ENCODE results near the gene BRI3.

The BRI3 gene

DNA sequence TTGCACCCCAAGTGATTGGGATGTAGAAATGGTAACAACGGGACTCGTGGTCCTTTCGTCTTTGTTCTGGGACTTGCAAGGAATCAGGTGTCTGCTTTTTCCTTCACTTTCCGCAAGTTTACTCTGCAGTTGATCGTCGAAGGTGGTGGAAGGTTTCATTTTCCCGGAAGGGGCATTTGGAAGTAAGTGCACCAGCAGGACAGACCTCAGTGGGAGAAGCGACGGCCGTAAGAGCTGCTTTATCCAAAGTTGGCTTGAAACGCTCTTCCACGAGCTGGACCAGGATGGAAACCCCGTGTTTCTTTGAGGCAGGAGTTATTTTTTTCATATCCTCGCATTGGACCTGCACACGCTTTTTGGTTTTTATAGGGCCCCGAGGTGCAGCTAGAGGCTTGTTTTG is 1.2 kb downstream of the BRI3 start:
- Histone ChIP-seq H2AK5ac (ENCODE audit: low read length) (peak overlapping the region; percentile 97), H3K23ac (ENCODE audit: low read length) (no peak overlapping the region), H3K27ac (ENCODE audit: low read depth, low read length) (peak overlapping the region; percentile 86), H3K79me2 (ENCODE audit: control insufficient read depth, insufficient read depth, low read length, poor library complexity) (peaks cover 54% of the 10 kb centered on the region), H3K4me2 (ENCODE audit: low read length) (peak overlapping the region; percentile 88), H3K27me3 (ENCODE audit: insufficient read depth, low read length) (no peaks in the 10 kb centered on the region), H3K4me3 (ENCODE audit: low read depth, low read length) (peak overlapping the region; percentile 79), H4K91ac (ENCODE audit: low read depth, low read length) (peak overlapping the region; percentile 59), H3K4ac (ENCODE audit: low read depth, low read length) (peak overlapping the region; percentile 88), H2BK120ac (ENCODE audit: insufficient read depth, low read length, poor library complexity) (peak overlapping the region; percentile 80), H2BK12ac (ENCODE audit: low read length) (no peak overlapping the region), H2AFZ (ENCODE audit: insufficient read depth, low read length, poor library complexity) (no peak overlapping the region), H3K9me3 (ENCODE audit: insufficient read depth, low read depth, low read length) (no peaks in the 10 kb centered on the region), H3K9ac (ENCODE audit: low read length) (peak overlapping the region; percentile 62), H3K79me1 (ENCODE audit: low read length) (peaks cover 49% of the 10 kb centered on the region), H2BK5ac (ENCODE audit: low read depth, low read length, poor library complexity) (peak overlapping the region; percentile 89), H3K14ac (ENCODE audit: low read length) (peak overlapping the region; percentile 93), H4K8ac (ENCODE audit: low read depth, low read length) (no peak overlapping the region), H3K36me3 (ENCODE audit: control insufficient read depth in 1 of 2, insufficient read depth in 2 of 2, low read length in 2 of 2) (peaks cover 15 to 27% of the 10 kb centered on the region in 2 experiments), H4K12ac (ENCODE audit: low read depth, low read length) (peak overlapping the region; percentile 10), H3K4me1 (ENCODE audit: control insufficient read depth in 1 of 2, insufficient read depth in 2 of 2, low read length in 2 of 2) (peaks cover 47 to 55% of the 10 kb centered on the region in 2 experiments), H3K18ac (ENCODE audit: low read length) (peak overlapping the region; percentile 87)
- WGBS (ENCODE audit: extremely low coverage, insufficient coverage, insufficient read length) = no CpG with 5 or more reads among the region's 16 CpGs
- DNase-seq = no peak

DNA sequence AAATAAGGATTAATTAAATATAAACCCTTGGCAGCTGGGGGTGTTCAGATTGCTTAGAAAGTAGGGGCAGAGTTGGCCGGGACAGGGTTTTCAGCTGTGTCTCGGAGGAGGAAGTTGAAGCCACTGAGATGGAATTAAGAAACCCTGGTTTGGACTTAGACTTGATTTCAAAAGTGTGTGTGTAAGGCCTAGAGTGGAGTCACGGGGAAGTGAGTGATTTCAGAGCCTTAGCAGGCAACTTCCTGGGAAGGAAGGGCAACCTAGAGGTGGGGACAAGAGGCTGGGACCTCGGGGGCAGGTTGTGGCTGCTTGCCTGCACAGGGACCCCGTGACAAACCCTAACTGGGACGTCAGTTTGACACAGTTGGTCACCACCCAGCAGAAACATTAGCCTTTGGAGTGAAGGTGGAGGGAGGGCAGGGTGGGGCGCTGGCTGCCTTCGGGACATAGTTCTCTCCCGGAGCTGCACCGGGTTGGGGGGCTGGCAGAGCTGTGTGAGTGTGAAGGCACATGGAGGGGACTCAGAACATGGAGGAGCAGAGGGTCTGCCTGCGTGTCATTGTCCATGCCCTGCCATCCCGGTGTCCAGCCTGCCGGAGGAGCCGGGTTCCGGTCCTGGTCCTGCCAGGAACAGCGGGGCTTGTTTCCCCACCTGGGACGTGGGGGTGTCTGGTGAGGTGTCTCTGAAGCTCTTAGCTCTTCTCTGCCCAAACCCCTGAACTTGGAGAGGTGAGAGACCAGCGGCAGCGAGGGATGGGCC is 1.8 kb downstream of the BRI3 start:
- H4K91ac ChIP-seq (ENCODE audit: low read depth, low read length) = peak overlapping the region; percentile 41
- H3K4me3 ChIP-seq (ENCODE audit: low read depth, low read length) = peak overlapping the region; percentile 44
- H3K27ac ChIP-seq (ENCODE audit: low read depth, low read length) = peak overlapping the region; percentile 86
- H3K9me3 ChIP-seq (ENCODE audit: insufficient read depth, low read depth, low read length) = no peaks in the 10 kb centered on the region
- peak overlapping the region; percentile 88 for H3K4me2 ChIP-seq (ENCODE audit: low read length)
- H3K14ac ChIP-seq (ENCODE audit: low read length) = peak overlapping the region; percentile 81
- H3K18ac ChIP-seq (ENCODE audit: low read length) = peak overlapping the region; percentile 71
- H4K8ac ChIP-seq (ENCODE audit: low read depth, low read length) = peak overlapping the region; percentile 62
- peaks cover 55% of the 10 kb centered on the region for H3K79me2 ChIP-seq (ENCODE audit: control insufficient read depth, insufficient read depth, low read length, poor library complexity)
- DNase-seq = peak in 1 of 2 donors; percentile 55
- peak overlapping the region; percentile 87 for H2AK5ac ChIP-seq (ENCODE audit: low read length)
- WGBS (ENCODE audit: extremely low coverage, insufficient coverage, insufficient read length) = no CpG with 5 or more reads among the region's 19 CpGs
- peak overlapping the region; percentile 31 for H4K12ac ChIP-seq (ENCODE audit: low read depth, low read length)
- H3K79me1 ChIP-seq (ENCODE audit: low read length) = peaks cover 50% of the 10 kb centered on the region
- peak overlapping the region; percentile 59 for H3K9ac ChIP-seq (ENCODE audit: low read length)
- no peak overlapping the region for H3K23ac ChIP-seq (ENCODE audit: low read length)
- peak overlapping the region; percentile 6 for H2BK12ac ChIP-seq (ENCODE audit: low read length)
- H3K4me1 ChIP-seq (ENCODE audit: control insufficient read depth in 1 of 2, insufficient read depth in 2 of 2, low read length in 2 of 2) = peaks cover 47 to 61% of the 10 kb centered on the region in 2 experiments
- H3K4ac ChIP-seq (ENCODE audit: low read depth, low read length) = peak overlapping the region; percentile 88
- peak overlapping the region; percentile 0 for H2BK120ac ChIP-seq (ENCODE audit: insufficient read depth, low read length, poor library complexity)
- H3K27me3 ChIP-seq (ENCODE audit: insufficient read depth, low read length) = no peaks in the 10 kb centered on the region
- peak overlapping the region; percentile 65 for H2BK5ac ChIP-seq (ENCODE audit: low read depth, low read length, poor library complexity)
- peaks cover 21 to 33% of the 10 kb centered on the region in 2 experiments for H3K36me3 ChIP-seq (ENCODE audit: control insufficient read depth in 1 of 2, insufficient read depth in 2 of 2, low read length in 2 of 2)
- H2AFZ ChIP-seq (ENCODE audit: insufficient read depth, low read length, poor library complexity) = no peak overlapping the region

DNA sequence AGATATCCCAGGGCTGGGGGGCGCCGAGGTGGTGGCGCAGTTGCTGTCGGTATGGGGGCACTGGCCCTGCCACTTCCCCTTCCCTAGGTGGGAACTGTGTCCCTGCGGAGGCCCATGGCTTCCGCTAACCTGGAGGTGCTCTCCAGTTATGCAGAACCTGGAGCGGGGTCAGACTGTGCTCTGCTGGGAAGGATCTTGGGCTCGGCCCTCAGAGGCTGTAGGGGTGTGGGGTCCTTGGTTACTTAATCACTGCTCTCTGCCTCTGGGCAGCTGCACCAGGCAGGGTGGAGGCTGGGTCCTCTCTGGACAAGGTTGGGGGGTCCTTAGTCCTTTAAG is 2.4 kb downstream of the BRI3 start:
- peaks cover 50% of the 10 kb centered on the region for H3K79me1 ChIP-seq (ENCODE audit: low read length)
- peak overlapping the region; percentile 44 for H3K4me3 ChIP-seq (ENCODE audit: low read depth, low read length)
- H2BK12ac ChIP-seq (ENCODE audit: low read length) = peak overlapping the region; percentile 6
- H4K8ac ChIP-seq (ENCODE audit: low read depth, low read length) = peak overlapping the region; percentile 62
- peaks cover 47 to 61% of the 10 kb centered on the region in 2 experiments for H3K4me1 ChIP-seq (ENCODE audit: control insufficient read depth in 1 of 2, insufficient read depth in 2 of 2, low read length in 2 of 2)
- peak overlapping the region; percentile 65 for H2BK5ac ChIP-seq (ENCODE audit: low read depth, low read length, poor library complexity)
- no peak overlapping the region for H3K23ac ChIP-seq (ENCODE audit: low read length)
- peak overlapping the region; percentile 71 for H3K18ac ChIP-seq (ENCODE audit: low read length)
- H2AFZ ChIP-seq (ENCODE audit: insufficient read depth, low read length, poor library complexity) = no peak overlapping the region
- H3K14ac ChIP-seq (ENCODE audit: low read length) = peak overlapping the region; percentile 81
- peak overlapping the region; percentile 88 for H3K4ac ChIP-seq (ENCODE audit: low read depth, low read length)
- peak overlapping the region; percentile 41 for H4K91ac ChIP-seq (ENCODE audit: low read depth, low read length)
- no CpG with 5 or more reads among the region's 8 CpGs for WGBS (ENCODE audit: extremely low coverage, insufficient coverage, insufficient read length)
- H4K12ac ChIP-seq (ENCODE audit: low read depth, low read length) = peak overlapping the region; percentile 31
- H3K27ac ChIP-seq (ENCODE audit: low read depth, low read length) = peak overlapping the region; percentile 86
- peak overlapping the region; percentile 87 for H2AK5ac ChIP-seq (ENCODE audit: low read length)
- no peaks in the 10 kb centered on the region for H3K27me3 ChIP-seq (ENCODE audit: insufficient read depth, low read length)
- peaks cover 55% of the 10 kb centered on the region for H3K79me2 ChIP-seq (ENCODE audit: control insufficient read depth, insufficient read depth, low read length, poor library complexity)
- H3K36me3 ChIP-seq (ENCODE audit: control insufficient read depth in 1 of 2, insufficient read depth in 2 of 2, low read length in 2 of 2) = peaks cover 23 to 35% of the 10 kb centered on the region in 2 experiments
- H3K4me2 ChIP-seq (ENCODE audit: low read length) = peak overlapping the region; percentile 88
- peak overlapping the region; percentile 49 for H2BK120ac ChIP-seq (ENCODE audit: insufficient read depth, low read length, poor library complexity)
- DNase-seq = no peak
- H3K9ac ChIP-seq (ENCODE audit: low read length) = no peak overlapping the region
- H3K9me3 ChIP-seq (ENCODE audit: insufficient read depth, low read depth, low read length) = no peaks in the 10 kb centered on the region

GRCh38 chr7:98284335-98285036 is 3.0 kb downstream of the BRI3 start:
- H4K12ac ChIP-seq (ENCODE audit: low read depth, low read length) = no peak overlapping the region
- no CpG with 5 or more reads among the region's 20 CpGs for WGBS (ENCODE audit: extremely low coverage, insufficient coverage, insufficient read length)

More at GRCh38 chr7:98284335-98285036, 3.0 kb downstream of the BRI3 start:
- Histone ChIP-seq H3K27ac (ENCODE audit: low read depth, low read length) (peak overlapping the region; percentile 86), H2AK5ac (ENCODE audit: low read length) (peak overlapping the region; percentile 31), H4K8ac (ENCODE audit: low read depth, low read length) (peak overlapping the region; percentile 84), H3K4me3 (ENCODE audit: low read depth, low read length) (no peak overlapping the region), H2BK120ac (ENCODE audit: insufficient read depth, low read length, poor library complexity) (peak overlapping the region; percentile 49), H2BK12ac (ENCODE audit: low read length) (peak overlapping the region; percentile 3), H3K4me2 (ENCODE audit: low read length) (peak overlapping the region; percentile 88), H4K91ac (ENCODE audit: low read depth, low read length) (peak overlapping the region; percentile 90), H3K4me1 (ENCODE audit: control insufficient read depth in 1 of 2, insufficient read depth in 2 of 2, low read length in 2 of 2) (peaks cover 47 to 63% of the 10 kb centered on the region in 2 experiments), H3K27me3 (ENCODE audit: insufficient read depth, low read length) (no peaks in the 10 kb centered on the region), H3K18ac (ENCODE audit: low read length) (peak overlapping the region; percentile 91), H2AFZ (ENCODE audit: insufficient read depth, low read length, poor library complexity) (peak overlapping the region; percentile 8), H3K36me3 (ENCODE audit: control insufficient read depth in 1 of 2, insufficient read depth in 2 of 2, low read length in 2 of 2) (peaks cover 28 to 38% of the 10 kb centered on the region in 2 experiments), H3K79me2 (ENCODE audit: control insufficient read depth, insufficient read depth, low read length, poor library complexity) (peaks cover 55% of the 10 kb centered on the region), H3K9ac (ENCODE audit: low read length) (no peak overlapping the region), H3K9me3 (ENCODE audit: insufficient read depth, low read depth, low read length) (no peaks in the 10 kb centered on the region), H3K23ac (ENCODE audit: low read length) (no peak overlapping the region), H2BK5ac (ENCODE audit: low read depth, low read length, poor library complexity) (peak overlapping the region; percentile 94), H3K4ac (ENCODE audit: low read depth, low read length) (peak overlapping the region; percentile 88), H3K79me1 (ENCODE audit: low read length) (peaks cover 50% of the 10 kb centered on the region), H3K14ac (ENCODE audit: low read length) (peak overlapping the region; percentile 96)
- DNase-seq = peak; percentile 91 to 92
